Measurements from ENCODE around the gene HTR7.
"Not testable (repeated sequence)": the region's sequence is repeated elsewhere in the genome, so short reads cannot be mapped to it uniquely, and the experiment has no call there.

The HTR7 gene

GRCh38 chr10:90857635-90858460 lies at the start of gene HTR7:
Gene HTR7 (minus strand): TSS chr10:90858039. CDS start chr10:90857671, 368 bp downstream.
- peak in 1 of 2 donors; percentile 58 for DNase-seq

- no peak for DNase-seq
These were observed 48.8 kb upstream of the HTR7 start for GRCh38 chr10:90906596-90906995.

- no peak for DNase-seq
These were observed 48.1 kb upstream of the HTR7 start for GRCh38 chr10:90905925-90906324.

GRCh38 chr10:90896916-90897315 lies 39.1 kb upstream of the HTR7 start:
- DNase-seq, result not testable (repeated sequence)

GRCh38 chr10:90893190-90893589 lies 35.4 kb upstream of the HTR7 start:
- DNase-seq, result no peak

- DNase-seq, result no peak
These were observed 32.5 kb upstream of the HTR7 start for GRCh38 chr10:90890347-90890746.

GRCh38 chr10:90889636-90890035 lies 31.8 kb upstream of the HTR7 start:
- no peak for DNase-seq

- DNase-seq, result no peak
These were observed 30.5 kb upstream of the HTR7 start for GRCh38 chr10:90888387-90888786.

GRCh38 chr10:90887555-90887954 lies 29.7 kb upstream of the HTR7 start:
- DNase-seq, result no peak

- DNase-seq, result no peak
These were observed 27.3 kb upstream of the HTR7 start for GRCh38 chr10:90885176-90885575.

- DNase-seq, result no peak
These were observed 26.6 kb upstream of the HTR7 start for GRCh38 chr10:90884431-90884830.

- peak in 1 of 2 donors; percentile 56 for DNase-seq
These were observed 22.4 kb upstream of the HTR7 start for GRCh38 chr10:90880059-90880719.

- DNase-seq, result no peak
These were observed 21.2 kb upstream of the HTR7 start for GRCh38 chr10:90879062-90879461.

GRCh38 chr10:90872648-90873020 lies 14.8 kb upstream of the HTR7 start:
- no peak for DNase-seq

GRCh38 chr10:90871766-90872647 lies 14.2 kb upstream of the HTR7 start, which contains the start of gene RPP30:
Gene RPP30 (plus strand): TSS chr10:90871974. CDS start chr10:90871987, 13 bp downstream.
- DNase-seq, result peak; percentile 40 to 74

- no peak for DNase-seq
These were observed 13.5 kb upstream of the HTR7 start for GRCh38 chr10:90871279-90871765.

GRCh38 chr10:90866050-90866598 lies 8.3 kb upstream of the HTR7 start:
- DNase-seq, result no peak

- DNase-seq, result no peak
These were observed 7.6 kb upstream of the HTR7 start for GRCh38 chr10:90865401-90865800.

- DNase-seq, result peak in 1 of 2 donors; percentile 3
These were observed 5.2 kb upstream of the HTR7 start for GRCh38 chr10:90862908-90863514.

- DNase-seq, result no peak
These were observed 3.0 kb upstream of the HTR7 start for GRCh38 chr10:90860790-90861189.

- peak in 1 of 2 donors; percentile 25 for DNase-seq
These were observed 1.5 kb upstream of the HTR7 start for GRCh38 chr10:90859321-90859751.

GRCh38 chr10:90858461-90858968 lies 676 bp upstream of the HTR7 start:
- no peak for DNase-seq
